Measurements from ENCODE around the gene CDT1.

DNA sequence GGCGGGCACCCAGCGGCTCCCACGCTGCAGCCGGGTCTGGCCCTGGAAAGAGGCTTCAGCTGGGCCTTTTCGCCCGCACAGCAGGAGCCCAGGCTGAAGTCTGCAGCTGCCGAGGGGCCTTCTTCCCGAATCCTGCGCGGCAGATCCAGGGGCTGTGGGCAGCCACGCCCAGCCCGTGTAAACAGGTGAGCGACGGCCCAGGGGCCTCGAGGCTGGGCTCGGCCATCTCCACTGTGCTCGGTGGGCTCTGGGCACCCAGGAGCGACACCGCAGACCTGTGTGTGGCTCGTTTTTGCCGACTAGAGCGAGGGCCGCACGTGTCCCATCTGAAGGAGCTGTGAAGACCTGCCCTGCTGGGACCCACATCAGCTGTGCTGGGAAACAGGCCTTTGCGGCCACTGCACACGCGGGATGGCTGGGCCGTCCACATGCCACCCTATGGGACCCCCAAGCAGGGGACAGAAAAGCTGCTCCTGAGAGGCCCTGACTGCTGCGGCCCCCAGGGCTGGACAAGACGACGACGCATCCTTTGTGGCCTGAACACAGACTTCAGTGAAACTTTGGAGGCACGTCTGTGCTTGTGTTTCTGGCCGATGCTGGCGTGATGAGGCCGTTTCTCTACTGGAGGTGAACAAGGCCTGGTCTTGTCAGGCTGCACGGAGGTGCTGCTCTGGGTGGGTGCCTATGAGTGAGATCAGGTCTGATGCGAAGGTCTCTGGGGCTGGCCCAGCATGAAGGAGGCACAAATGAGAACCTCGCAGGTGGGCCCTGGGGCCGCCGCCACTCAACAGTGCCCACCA lies 13.3 kb downstream of the CDT1 start:
- TF ChIP-seq POLR2AphosphoS5 (IDR thresholded peaks at IDR 0.05; ENCODE audit: low read depth, low read length) (no peak), TAF1 (IDR thresholded peaks at IDR 0.05; ENCODE audit: borderline replicate concordance, low read depth, low read length) (no peak)
